Activated CD4-positive, alpha-beta T cell treated with anti-CD3 and anti-CD28 coated beads, Interleukin-2, amount 10 ng/mL, durations not matched to agents 24 days and 14 days (primary cell): ENCODE data around the gene PLN. TPM values are rescaled to one million over a fixed set of nuclear protein-coding genes. Genes with fewer than 3 reads are reported as not detected.

Experiments
- DNase-seq: peaks from one replicate; pipeline ENCODE4 v3.0.0; 2022
- H3K27ac Mint-ChIP-seq: one replicate; pipeline ENCODE4 v1.8.0; 2022; ENCODE audit warnings: mild to moderate bottlenecking, mixed read lengths
- H3K27me3 Mint-ChIP-seq: one replicate; pipeline ENCODE4 v1.8.0; 2022; ENCODE audit warnings: mixed read lengths
- H3K36me3 Mint-ChIP-seq: one replicate; pipeline ENCODE4 v1.8.0; 2022; ENCODE audit warnings: low read depth, mild to moderate bottlenecking, mixed read lengths
- H3K4me1 Mint-ChIP-seq: one replicate; pipeline ENCODE4 v1.8.0; 2021; ENCODE audit warnings: mixed read lengths
- H3K4me3 Mint-ChIP-seq: one replicate; pipeline ENCODE4 v1.8.0; 2022; ENCODE audit warnings: mild to moderate bottlenecking, moderate library complexity, mixed read lengths
- H3K9me3 Mint-ChIP-seq: one replicate; pipeline ENCODE4 v1.8.0; 2021; ENCODE audit warnings: mixed read lengths
- intact Hi-C: fragments of 100-400 bp; cut with micrococcal nuclease; formaldehyde crosslinking; loops from one replicate; pipeline ENCODE4 v1.15.1; 2023
- total RNA-seq: library from RNA; stranded (reverse); gene quantifications from 2 replicates; pipeline ENCODE4 v1.2.3, GENCODE V29; 2022

Gene PLN
- total RNA-seq, 1 donor from 2014 or later, result not detected

GRCh38 chr6:118574051-118574865, 26.2 kb downstream of the PLN start:
- intact Hi-C loops, result no loop called here
- peaks cover 30% of the 10 kb centered on the region for H3K9me3 Mint-ChIP-seq
- H3K36me3 Mint-ChIP-seq, result peaks cover 57% of the 10 kb centered on the region

GRCh38 chr6:118577972-118578371, 29.9 kb downstream of the PLN start:
- no peak overlapping the region for H3K4me3 Mint-ChIP-seq
- peaks cover 7% of the 10 kb centered on the region for H3K4me1 Mint-ChIP-seq
- H3K27me3 Mint-ChIP-seq, result no peaks in the 10 kb centered on the region
- intact Hi-C loops, result no loop called here
- H3K36me3 Mint-ChIP-seq, result peaks cover 86% of the 10 kb centered on the region
- no peak for DNase-seq
- H3K27ac Mint-ChIP-seq, result no peak overlapping the region
- peaks cover 35% of the 10 kb centered on the region for H3K9me3 Mint-ChIP-seq

More at GRCh38 chr6:118574051-118574865, 26.2 kb downstream of the PLN start:
- Mint-ChIP-seq H3K27me3 (no peaks in the 10 kb centered on the region), H3K4me1 (peaks cover 7% of the 10 kb centered on the region), H3K27ac (peak overlapping the region; percentile 64), H3K4me3 (no peak overlapping the region)
- peak; percentile 65 for DNase-seq

DNA sequence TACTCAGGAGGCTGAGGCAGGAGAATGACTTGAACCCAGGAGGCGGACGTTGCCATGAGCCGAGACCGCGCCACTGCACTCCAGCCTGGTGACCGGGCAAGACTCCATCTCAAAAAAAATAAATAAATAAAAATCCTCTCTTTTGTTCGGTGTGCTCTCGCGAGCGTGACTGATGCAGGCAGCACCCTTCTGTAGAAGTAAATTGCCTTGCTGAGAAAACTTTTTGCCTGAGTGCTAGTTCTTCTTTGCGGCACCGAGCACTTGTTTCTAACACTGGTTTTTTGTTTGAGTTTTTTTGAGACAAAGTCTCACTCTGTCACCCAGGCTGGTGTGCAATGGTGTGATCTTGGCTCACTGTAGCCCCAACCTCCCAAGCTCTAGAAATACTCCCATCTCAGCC, 30.5 kb downstream of the PLN start:
- Mint-ChIP-seq H3K36me3 (peaks cover 85% of the 10 kb centered on the region), H3K27ac (no peak overlapping the region), H3K27me3 (no peaks in the 10 kb centered on the region), H3K4me3 (no peak overlapping the region), H3K4me1 (peaks cover 7% of the 10 kb centered on the region), H3K9me3 (peaks cover 35% of the 10 kb centered on the region)
- peak; percentile 43 for DNase-seq
- intact Hi-C loops, result no loop called here

- no peak overlapping the region for H3K4me3 Mint-ChIP-seq
- no peaks in the 10 kb centered on the region for H3K27me3 Mint-ChIP-seq
- intact Hi-C loops, result loop anchor here (10.0 kb wide), 1 partner anchor 295 kb away; no protein-coding TSS in a partner anchor
- peaks cover 75% of the 10 kb centered on the region for H3K36me3 Mint-ChIP-seq
- peaks cover 7% of the 10 kb centered on the region for H3K4me1 Mint-ChIP-seq
- H3K27ac Mint-ChIP-seq, result no peak overlapping the region
- peaks cover 25% of the 10 kb centered on the region for H3K9me3 Mint-ChIP-seq
- peak; percentile 37 for DNase-seq
These were observed 31.7 kb downstream of the PLN start for GRCh38 chr6:118579786-118580185.

GRCh38 chr6:118580585-118581419, 32.7 kb downstream of the PLN start:
- Mint-ChIP-seq H3K4me1 (peaks cover 7% of the 10 kb centered on the region), H3K27me3 (no peaks in the 10 kb centered on the region), H3K4me3 (no peak overlapping the region), H3K27ac (peak overlapping the region; percentile 76), H3K9me3 (peaks cover 21% of the 10 kb centered on the region), H3K36me3 (peaks cover 72% of the 10 kb centered on the region)
- intact Hi-C loops, result loop anchor here (10.0 kb wide), 1 partner anchor 296 kb away; no protein-coding TSS in a partner anchor
- DNase-seq, result peak; percentile 78

DNA sequence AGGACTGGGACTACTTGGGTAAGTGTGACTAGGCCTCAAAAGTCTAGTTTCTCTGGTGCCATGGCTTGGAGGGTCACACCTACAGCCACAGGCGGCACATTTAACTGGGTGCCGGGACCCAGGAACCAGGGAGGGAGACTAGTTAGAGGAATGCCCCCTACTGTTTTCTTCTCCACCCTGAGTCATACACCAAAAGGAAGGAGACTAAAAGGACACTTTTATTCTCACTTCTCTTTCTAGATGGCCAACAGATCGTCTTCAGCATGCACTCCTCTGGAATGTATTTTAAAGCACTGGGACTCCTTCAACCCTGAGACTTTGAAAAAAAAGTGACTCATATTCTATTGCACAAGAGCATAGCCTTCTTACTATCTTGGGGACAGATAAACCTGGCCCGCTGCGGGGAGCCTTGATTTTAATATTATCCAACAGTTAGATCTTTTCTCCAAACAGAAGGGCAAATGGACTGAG, 33.4 kb downstream of the PLN start:
- intact Hi-C loops, result loop anchor here (10.0 kb wide), 1 partner anchor 297 kb away; no protein-coding TSS in a partner anchor
- Mint-ChIP-seq H3K4me1 (peaks cover 7% of the 10 kb centered on the region), H3K36me3 (peaks cover 67% of the 10 kb centered on the region), H3K27ac (no peak overlapping the region), H3K4me3 (no peak overlapping the region), H3K9me3 (peaks cover 14% of the 10 kb centered on the region), H3K27me3 (no peaks in the 10 kb centered on the region)
- peak; percentile 53 for DNase-seq

DNA sequence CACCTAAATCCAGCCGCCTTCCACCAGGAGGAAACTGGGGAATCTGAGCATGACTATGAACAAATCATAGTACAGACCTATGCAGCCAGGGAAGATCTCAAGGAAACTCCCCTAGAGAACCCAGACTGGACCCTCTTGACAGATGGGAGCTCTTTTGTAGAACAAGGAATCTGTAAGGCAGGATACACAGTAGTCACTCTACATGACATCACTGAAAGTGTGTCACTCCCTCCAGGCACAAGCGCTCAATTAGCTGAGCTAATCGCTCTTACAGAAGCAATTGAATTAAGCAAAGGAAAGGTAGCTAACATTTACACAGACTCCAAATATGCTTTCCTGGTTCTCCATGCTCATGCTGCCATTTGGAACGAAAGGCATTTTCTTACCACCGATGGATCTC, 36.8 kb downstream of the PLN start:
- DNase-seq, result peak; percentile 45
- H3K9me3 Mint-ChIP-seq, result peaks cover 5% of the 10 kb centered on the region
- no peak overlapping the region for H3K27ac Mint-ChIP-seq
- H3K27me3 Mint-ChIP-seq, result no peaks in the 10 kb centered on the region
- H3K4me1 Mint-ChIP-seq, result peaks cover 5% of the 10 kb centered on the region
- intact Hi-C loops, result loop anchor here (10.0 kb wide), 1 partner anchor 300 kb away; no protein-coding TSS in a partner anchor
- peaks cover 46% of the 10 kb centered on the region for H3K36me3 Mint-ChIP-seq
- no peak overlapping the region for H3K4me3 Mint-ChIP-seq

DNA sequence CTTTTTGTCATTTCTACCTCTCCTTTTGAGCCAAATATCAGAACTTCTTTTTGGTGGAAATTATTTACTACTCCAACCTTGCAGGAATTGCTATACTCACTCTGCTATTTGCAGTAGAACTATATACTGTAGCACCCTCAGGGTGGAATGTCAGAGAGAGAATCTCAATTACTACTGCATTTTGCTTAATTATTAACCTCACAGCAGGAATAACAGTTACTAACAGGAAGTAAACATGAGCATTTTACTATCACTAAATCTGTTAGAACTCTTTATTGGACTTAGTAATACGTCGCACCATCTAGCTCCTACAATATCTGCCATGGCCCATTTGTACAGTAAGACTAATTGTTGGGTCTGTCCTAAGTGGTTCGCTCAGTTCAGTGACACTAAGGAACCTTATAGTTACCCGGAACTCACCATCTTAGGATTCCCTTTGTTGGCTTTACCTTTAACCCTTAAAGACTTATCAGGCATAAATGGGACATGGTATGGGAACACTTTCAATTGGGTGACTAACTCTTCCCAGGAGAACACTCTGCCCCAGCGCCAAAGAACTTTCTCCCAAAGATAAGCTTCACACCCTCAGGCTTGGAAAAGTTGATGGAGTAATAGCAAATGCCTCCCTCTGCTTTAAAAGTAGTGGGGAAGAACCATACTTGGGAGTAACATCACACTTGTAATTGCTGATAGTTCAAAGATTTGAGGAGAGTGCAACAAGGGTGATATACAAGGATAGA, 38.8 kb downstream of the PLN start:
- intact Hi-C loops, result loop anchor here (10.0 kb wide), 1 partner anchor 302 kb away; no protein-coding TSS in a partner anchor
- H3K4me1 Mint-ChIP-seq, result peaks cover 3% of the 10 kb centered on the region
- no peak overlapping the region for H3K27ac Mint-ChIP-seq
- no peak for DNase-seq
- H3K4me3 Mint-ChIP-seq, result no peak overlapping the region
- H3K27me3 Mint-ChIP-seq, result no peaks in the 10 kb centered on the region
- H3K9me3 Mint-ChIP-seq, result no peaks in the 10 kb centered on the region
- peaks cover 35% of the 10 kb centered on the region for H3K36me3 Mint-ChIP-seq

- Mint-ChIP-seq H3K4me3 (no peak overlapping the region), H3K4me1 (peaks cover 4% of the 10 kb centered on the region), H3K36me3 (peaks cover 32% of the 10 kb centered on the region), H3K27me3 (no peaks in the 10 kb centered on the region), H3K9me3 (no peaks in the 10 kb centered on the region), H3K27ac (no peak overlapping the region)
- intact Hi-C loops, result loop anchor here (2.0 to 10.0 kb wide), 2 partner anchors 30 to 304 kb away; no protein-coding TSS in a partner anchor
- DNase-seq, result no peak
These were observed 40.5 kb downstream of the PLN start for GRCh38 chr6:118588626-118589025.

GRCh38 chr6:118589186-118589585, 41.1 kb downstream of the PLN start:
- H3K4me1 Mint-ChIP-seq, result peaks cover 6% of the 10 kb centered on the region
- peaks cover 35% of the 10 kb centered on the region for H3K36me3 Mint-ChIP-seq
- no peak overlapping the region for H3K4me3 Mint-ChIP-seq
- DNase-seq, result no peak
- no peaks in the 10 kb centered on the region for H3K9me3 Mint-ChIP-seq
- no peak overlapping the region for H3K27ac Mint-ChIP-seq
- intact Hi-C loops, result loop anchor here (2.0 to 10.0 kb wide), 2 partner anchors 30 to 304 kb away; no protein-coding TSS in a partner anchor
- H3K27me3 Mint-ChIP-seq, result no peaks in the 10 kb centered on the region

GRCh38 chr6:118589649-118590365, 41.7 kb downstream of the PLN start:
- peak; percentile 39 for DNase-seq
- intact Hi-C loops, result loop anchor here (2.0 to 10.0 kb wide), 2 partner anchors 29 to 305 kb away; no protein-coding TSS in a partner anchor
- Mint-ChIP-seq H3K27me3 (no peaks in the 10 kb centered on the region), H3K27ac (no peak overlapping the region), H3K4me1 (peaks cover 6% of the 10 kb centered on the region), H3K9me3 (no peaks in the 10 kb centered on the region), H3K4me3 (no peak overlapping the region), H3K36me3 (peaks cover 35% of the 10 kb centered on the region)

GRCh38 chr6:118591897-118592296, 43.8 kb downstream of the PLN start:
- Mint-ChIP-seq H3K4me3 (no peak overlapping the region), H3K27me3 (no peaks in the 10 kb centered on the region), H3K9me3 (peaks cover 3% of the 10 kb centered on the region), H3K27ac (no peak overlapping the region), H3K4me1 (peaks cover 9% of the 10 kb centered on the region), H3K36me3 (peaks cover 29% of the 10 kb centered on the region)
- intact Hi-C loops, result no loop called here
- no peak for DNase-seq
